GOT3 (cell line): ENCODE measurements around the gene PBX2.
"Not testable (repeated sequence)": the region's sequence is repeated elsewhere in the genome, so short reads cannot be mapped to it uniquely, and the experiment has no call there.

Experiments used
- DNase-seq: peaks from one replicate; lab custom pipeline; 2025; ENCODE audit warnings: mixed read lengths; lab: John Stamatoyannopoulos, UW

PBX2 gene, protein sequence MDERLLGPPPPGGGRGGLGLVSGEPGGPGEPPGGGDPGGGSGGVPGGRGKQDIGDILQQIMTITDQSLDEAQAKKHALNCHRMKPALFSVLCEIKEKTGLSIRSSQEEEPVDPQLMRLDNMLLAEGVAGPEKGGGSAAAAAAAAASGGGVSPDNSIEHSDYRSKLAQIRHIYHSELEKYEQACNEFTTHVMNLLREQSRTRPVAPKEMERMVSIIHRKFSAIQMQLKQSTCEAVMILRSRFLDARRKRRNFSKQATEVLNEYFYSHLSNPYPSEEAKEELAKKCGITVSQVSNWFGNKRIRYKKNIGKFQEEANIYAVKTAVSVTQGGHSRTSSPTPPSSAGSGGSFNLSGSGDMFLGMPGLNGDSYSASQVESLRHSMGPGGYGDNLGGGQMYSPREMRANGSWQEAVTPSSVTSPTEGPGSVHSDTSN

DNA sequence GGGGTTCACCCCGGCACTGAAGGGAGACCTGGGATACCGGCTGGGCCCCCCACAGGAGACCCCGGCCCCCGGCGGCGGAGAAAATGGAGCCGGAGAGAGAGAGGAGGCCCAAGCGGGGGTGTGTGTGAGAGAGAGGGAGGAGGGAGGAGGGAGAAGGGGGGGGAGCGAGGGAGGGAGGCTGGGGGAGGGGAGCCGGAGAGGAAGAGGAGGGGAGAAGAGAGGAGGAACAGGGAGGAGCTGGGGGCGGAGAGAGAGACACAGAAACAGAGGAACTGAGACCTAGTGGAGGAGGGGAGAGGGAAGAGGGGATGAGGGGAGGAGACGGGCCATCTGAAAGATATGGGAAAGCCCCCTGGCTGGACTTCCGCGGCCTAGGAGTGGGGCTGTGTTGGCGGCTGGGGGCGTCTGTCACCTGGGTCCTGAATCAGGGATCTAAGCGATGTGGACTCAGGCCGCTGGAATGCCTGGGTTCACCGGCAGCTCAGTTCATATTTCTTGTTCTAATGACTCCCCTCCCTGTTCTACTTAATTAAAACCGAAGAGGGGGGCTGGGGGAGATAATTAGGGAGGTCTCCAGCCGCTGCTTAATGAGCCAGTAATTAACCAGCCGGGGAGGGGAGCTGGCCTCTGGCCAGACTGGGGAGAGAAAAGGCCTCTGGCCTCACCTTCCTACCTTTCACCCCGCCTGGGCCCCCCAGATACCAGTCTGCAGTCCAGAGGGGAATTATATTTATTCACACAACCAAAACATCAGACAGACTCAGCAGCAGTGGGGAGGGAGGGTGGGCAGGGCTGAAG, at the start of gene PBX2:
Gene PBX2, minus strand, starts transcription at position 149 of the 798 bp plus-strand sequence. CDS start 287 bp downstream, outside the sequence.
- peak; percentile 21 for DNase-seq

- no peak for DNase-seq
Observed at GRCh38 chr6:32239462-32239861, 49.5 kb upstream of the PBX2 start.

DNA sequence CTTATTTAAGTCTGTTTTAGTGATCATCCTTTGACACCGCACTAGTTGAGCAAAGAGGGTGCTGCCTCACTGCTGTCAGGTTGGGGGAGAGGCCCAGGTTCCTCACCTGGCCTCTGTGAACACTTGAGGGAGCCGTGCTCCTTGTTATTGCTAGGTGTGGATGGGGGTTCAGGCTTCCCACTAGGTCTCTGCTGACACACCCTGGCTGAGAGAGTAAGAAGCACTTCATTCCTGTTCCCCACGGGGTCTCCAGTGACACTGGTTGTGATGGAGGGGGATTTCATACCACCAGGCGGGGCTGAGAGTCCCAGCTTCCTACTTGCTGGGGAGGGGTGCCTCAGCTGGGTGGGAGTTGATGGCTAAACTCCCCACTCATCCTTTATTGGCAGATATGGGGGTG, 44.9 kb upstream of the PBX2 start:
- no peak for DNase-seq

DNA sequence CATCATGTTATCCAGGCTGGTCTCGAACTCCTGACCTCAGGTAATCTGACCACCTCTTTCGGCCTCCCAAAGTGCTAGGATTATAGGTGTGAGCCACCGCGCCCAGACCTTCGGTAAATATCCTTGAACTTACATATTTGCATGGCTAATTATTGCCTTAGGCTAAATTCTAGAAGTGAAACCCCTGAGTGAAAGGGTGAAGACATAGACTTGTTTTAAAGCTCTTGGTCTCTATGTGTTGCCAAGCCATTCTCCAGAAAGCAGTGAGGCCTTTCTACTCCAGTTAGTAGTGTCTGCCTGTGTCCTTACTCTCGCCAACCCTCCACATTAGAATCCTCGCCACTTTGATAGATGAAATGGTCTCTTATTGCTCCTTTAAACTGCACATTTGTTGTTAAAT, 36.4 kb upstream of the PBX2 start:
- no peak for DNase-seq

- DNase-seq, result no peak
Observed at GRCh38 chr6:32224696-32225095, 34.7 kb upstream of the PBX2 start.

DNA sequence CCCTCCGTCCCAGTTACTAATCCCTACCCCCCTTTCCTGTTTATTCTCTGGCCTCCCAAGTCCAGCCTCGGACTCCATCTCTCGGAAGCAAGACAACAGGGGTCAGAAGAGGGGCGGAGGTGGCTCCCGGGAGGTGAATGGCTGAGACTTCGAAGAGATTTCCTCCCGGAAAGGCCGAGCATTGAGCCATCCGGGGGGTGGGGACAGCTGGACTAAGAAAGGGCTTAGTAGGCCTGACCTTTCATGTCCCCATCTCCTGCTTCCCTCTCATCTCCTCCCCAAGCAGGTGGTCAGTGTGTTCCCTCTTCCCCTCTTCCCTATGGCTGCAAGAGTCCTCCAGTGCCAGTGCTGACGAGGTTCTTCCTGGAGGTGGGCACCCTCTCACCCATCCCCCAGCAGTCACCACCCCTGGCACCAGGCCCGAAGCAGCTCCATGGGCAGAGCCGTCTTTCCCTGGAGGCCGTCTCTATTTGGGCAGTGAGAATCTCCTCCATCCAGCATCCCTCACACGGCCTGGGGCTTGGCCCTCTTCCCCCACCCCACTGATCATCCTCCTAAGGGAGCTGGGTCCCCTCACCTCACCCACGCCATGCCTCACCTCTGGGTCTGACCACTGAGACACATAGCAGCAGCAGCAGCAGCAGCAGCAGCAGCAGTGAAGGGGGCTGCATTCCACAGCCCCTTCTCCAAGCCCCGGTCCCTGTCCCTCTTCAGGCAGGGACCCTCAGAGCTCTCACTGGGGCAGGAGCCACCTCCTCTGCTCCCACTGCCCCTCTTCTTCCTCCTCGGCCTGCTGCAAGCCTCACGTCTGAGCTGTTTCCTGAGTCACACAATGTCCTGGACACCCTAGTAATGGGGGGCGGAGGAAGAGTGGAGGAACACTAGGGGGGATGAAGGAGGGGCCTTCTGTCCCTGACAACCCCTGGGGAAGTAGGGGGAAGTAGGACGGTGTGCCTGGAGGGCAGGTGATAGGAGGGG, 33.5 kb upstream of the PBX2 start, which contains the start of gene NOTCH4:
Gene NOTCH4, minus strand, starts transcription at position 810 of the 978 bp plus-strand sequence. Its CDS starts 139 bp downstream, at position 671.
- no peak for DNase-seq

- DNase-seq, result no peak
Observed at GRCh38 chr6:32222333-32223230, 32.6 kb upstream of the PBX2 start.

- no peak for DNase-seq
Observed at GRCh38 chr6:32220021-32220420, 30.0 kb upstream of the PBX2 start.

- DNase-seq, result no peak
Observed at GRCh38 chr6:32218167-32218566, 28.2 kb upstream of the PBX2 start.

GRCh38 chr6:32216998-32217397, 27.0 kb upstream of the PBX2 start:
- DNase-seq, result no peak

- no peak for DNase-seq
Observed at GRCh38 chr6:32216285-32216684, 26.3 kb upstream of the PBX2 start.

DNA sequence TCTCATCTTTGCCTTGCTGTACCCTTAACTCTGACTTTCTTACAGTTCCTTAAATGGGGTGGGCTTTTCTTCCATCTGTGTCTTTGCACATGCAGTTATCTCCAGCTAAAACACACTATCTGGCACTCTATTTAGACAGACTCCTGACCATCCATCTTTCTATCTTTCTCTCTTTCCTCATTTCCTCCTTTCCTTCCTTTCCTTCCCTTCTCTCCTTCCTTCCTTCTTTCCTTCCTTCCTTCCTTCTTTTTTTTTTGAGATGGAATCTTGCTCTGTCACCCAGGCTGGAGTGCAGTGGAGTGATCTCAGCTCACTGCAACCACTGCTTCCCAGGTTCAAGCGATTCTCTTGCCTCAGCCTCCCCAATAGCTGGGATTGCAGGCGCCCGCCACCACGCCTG, 25.6 kb upstream of the PBX2 start:
- DNase-seq, result no peak

DNA sequence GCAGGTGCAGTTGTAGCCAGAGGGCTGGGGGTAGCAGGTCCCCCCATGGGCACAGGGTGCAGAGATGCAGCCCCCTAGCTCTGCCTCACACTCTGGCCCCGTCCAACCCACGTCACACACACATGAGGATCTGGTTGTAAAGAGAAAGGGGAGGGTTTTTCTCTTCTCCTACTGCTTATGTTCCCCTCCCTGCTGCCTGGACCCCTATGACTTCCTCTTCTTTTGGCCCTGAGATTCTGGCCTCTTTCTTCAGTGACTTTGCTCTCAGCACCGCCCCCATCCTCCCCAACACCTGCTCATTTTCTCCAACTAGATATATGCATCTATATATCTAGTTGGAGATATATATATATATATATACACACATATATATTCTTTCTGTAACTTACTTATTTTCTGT, 24.1 kb upstream of the PBX2 start:
- DNase-seq, result no peak

DNA sequence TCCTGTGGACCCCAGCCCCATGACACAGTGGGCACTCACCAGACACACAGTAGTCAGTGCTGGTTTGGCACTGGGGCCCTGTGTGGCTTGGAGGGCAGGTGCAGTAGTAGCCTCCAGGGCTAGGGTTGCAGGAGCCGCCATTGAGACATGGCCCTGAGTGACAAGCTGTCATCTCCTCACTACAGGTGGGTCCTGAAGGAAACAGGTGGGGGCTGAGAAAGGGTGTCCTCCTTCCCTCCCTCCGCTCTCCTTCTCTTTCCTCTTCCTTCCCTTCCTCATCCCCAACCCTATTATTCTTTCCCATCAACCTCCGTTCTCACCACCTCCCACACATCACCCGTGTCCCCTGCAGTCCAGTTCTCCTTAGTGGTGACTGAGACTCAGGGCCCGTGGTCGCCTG, 23.6 kb upstream of the PBX2 start:
- no peak for DNase-seq

DNA sequence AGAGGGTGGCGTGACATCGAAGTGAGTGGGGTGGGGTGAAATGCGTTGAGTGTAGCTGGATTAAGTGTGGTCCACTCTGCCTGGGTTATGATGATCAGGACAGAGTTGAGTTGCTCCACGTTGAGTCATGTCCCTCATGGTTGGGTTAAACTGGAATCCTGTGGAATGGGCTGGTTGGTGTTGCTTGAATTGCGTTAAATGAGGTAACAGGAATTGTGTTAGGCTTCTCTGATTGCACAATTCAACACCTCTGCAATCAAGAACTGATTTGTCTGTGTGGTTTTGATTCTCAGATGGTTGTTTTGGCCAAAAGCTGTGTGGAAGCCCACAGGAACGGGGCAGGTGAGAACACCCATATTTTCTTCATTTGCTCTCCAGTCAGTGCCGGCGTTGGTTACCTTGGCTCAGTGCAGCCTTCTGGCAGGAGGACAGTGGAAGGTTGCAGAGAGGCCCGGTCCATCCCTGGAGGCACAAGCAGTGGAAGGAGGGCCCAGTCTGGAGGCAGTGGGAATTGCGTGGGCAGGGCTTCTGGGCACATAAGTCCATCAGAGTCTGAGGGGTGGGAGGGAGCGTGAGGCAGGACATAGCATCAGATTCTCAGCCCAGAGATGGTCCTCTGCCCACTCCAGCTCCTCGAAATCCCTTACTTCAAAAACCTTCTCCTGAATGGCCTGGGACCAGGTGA, 22.2 kb upstream of the PBX2 start:
- DNase-seq, result no peak

GRCh38 chr6:32211432-32211831, 21.4 kb upstream of the PBX2 start:
- not testable (repeated sequence) for DNase-seq

DNA sequence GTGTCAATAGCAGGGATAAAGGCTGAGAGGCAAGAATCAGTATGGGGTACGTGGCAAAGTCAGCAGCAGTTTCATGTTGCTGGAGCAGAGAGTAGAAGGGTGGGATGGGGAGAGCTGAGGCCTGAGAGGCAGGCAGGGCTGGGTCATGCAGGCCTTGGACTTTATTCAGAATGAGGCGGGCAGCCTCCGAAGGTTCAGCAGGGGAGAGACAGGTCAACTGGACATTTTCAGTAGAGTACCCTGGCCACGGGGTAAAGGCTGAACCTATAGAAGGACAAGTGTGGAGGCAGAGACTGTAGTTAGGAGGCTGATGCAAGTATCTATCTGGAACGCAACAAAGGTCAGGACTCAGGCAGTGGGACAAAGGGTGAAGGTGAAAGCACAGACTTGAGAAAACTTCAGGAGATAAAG, 20.2 kb upstream of the PBX2 start:
- no peak for DNase-seq

DNA sequence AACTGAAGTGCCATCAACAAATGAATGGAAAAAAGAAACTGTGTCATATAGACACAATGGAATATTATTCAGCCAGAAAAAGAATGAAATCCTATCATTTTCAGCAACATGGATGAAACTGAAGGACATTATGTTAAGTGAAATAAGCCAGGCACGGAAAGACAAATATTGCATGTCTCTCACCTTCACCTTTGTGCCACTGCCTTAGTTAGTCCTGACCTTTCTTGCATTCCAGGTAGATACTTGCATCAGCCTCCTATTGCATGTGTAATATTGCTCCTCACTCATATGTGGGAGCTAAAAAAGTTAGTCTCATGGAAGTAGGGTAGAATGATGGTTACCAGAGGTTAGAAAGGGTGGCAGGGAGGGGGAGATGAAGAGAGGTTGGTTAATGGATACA, 19.0 kb upstream of the PBX2 start:
- DNase-seq, result no peak

GRCh38 chr6:32204268-32204715, 14.3 kb upstream of the PBX2 start:
- no peak for DNase-seq
